H1 (cell line): Measurements from ENCODE around the gene ZXDC. TPM values are rescaled to one million over a fixed set of nuclear protein-coding genes. Genes with fewer than 3 reads are reported as not detected.

ENCODE experiments used
- CTCF ChIA-PET: fragments of 300-600 bp; sonication (Branson Sonifier 250); formaldehyde crosslinking; loops from one replicate; lab custom pipeline; 2021; ENCODE audit not compliant: partially characterized antibody; lab: Charles Lee
- POLR2A ChIA-PET: fragments of 300-600 bp; sonication (Branson Sonifier 250); formaldehyde crosslinking; loops from one replicate; lab custom pipeline; 2021; ENCODE audit warnings: inconsistent platforms; ENCODE audit not compliant: partially characterized antibody; lab: Charles Lee
- DNase-seq, 2 experiments: peaks; one replicate each; pipeline versions ENCODE4 v3.0.0 to v3.0.0-alpha.2; 2010 to 2022; ENCODE audit warnings: low spot score in 2 of 2, low read depth in 1 of 2, mixed read lengths in 1 of 2
- FAIRE-seq: peaks from 2 replicates; lab custom pipeline; 2011; peaks lifted over from hg19 to GRCh38; lab: Jason Lieb, UNC
- H2AFZ ChIP-seq: 2 replicates; pipeline ENCODE4 v1.8.1; 2012; ENCODE audit warnings: low read length, inconsistent platforms
- H2AK5ac ChIP-seq: 2 replicates; pipeline ENCODE4 v1.6.1; 2013; ENCODE audit warnings: low read depth, low read length
- H2BK120ac ChIP-seq: replicated peaks from 2 replicates; pipeline ENCODE3; 2013; ENCODE audit warnings: low read depth, low read length, inconsistent platforms
- H2BK12ac ChIP-seq: 2 replicates; pipeline ENCODE4 v1.6.1; 2013; ENCODE audit warnings: low read depth, low read length
- H2BK15ac ChIP-seq: 2 replicates; pipeline ENCODE4 v1.6.1; 2013; ENCODE audit warnings: low read length
- H2BK20ac ChIP-seq: 2 replicates; pipeline ENCODE4 v1.6.1; 2013; ENCODE audit warnings: low read length
- H2BK5ac ChIP-seq: 2 replicates; pipeline ENCODE4 v1.6.1; 2013; ENCODE audit warnings: low read depth, low read length
- H3K14ac ChIP-seq: 2 replicates; pipeline ENCODE4 v1.6.1; 2013; ENCODE audit warnings: inconsistent platforms; ENCODE audit not compliant: insufficient read length
- H3K18ac ChIP-seq: 2 replicates; pipeline ENCODE4 v1.6.1; 2013; ENCODE audit warnings: low read length; ENCODE audit errors: extremely low read depth
- H3K23ac ChIP-seq: 2 replicates; pipeline ENCODE4 v1.6.1; 2013; ENCODE audit warnings: inconsistent platforms; ENCODE audit not compliant: insufficient read length
- H3K23me2 ChIP-seq: 2 replicates; pipeline ENCODE4 v1.6.1; 2013; ENCODE audit warnings: low read depth, low read length
- H3K27ac ChIP-seq: 2 replicates; pipeline ENCODE4 v1.6.1; 2011; ENCODE audit warnings: low read depth, low read length, inconsistent platforms
- H3K27me3 ChIP-seq, 4 experiments: replicated peaks in 1 of 4; 1 replicate in 1 of 4; 2 replicates in 3 of 4; pipeline versions ENCODE4 v1.6.1 to v1.8.1; 2011 to 2013; ENCODE audit warnings: low read length in 3 of 4, mild to moderate bottlenecking in 3 of 4, inconsistent platforms in 2 of 4, mixed read lengths in 2 of 4, moderate library complexity in 1 of 4; ENCODE audit not compliant: control insufficient read depth in 3 of 4, insufficient read depth in 3 of 4; ENCODE audit errors: extremely low read depth in 1 of 4
- H3K36me3 ChIP-seq, 4 experiments: 2 replicates each; pipeline versions ENCODE4 v1.6.1 to v1.8.1; 2011 to 2013; ENCODE audit warnings: mild to moderate bottlenecking in 4 of 4, low read length in 3 of 4, moderate library complexity in 2 of 4, control low read depth in 1 of 4, inconsistent platforms in 1 of 4; ENCODE audit not compliant: insufficient read depth in 4 of 4, control insufficient read depth in 2 of 4
- H3K4ac ChIP-seq: replicated peaks from 2 replicates; pipeline ENCODE3; 2013; ENCODE audit warnings: low read length, low read depth, mixed read lengths, inconsistent platforms; ENCODE audit not compliant: insufficient read length
- H3K4me1 ChIP-seq, 4 experiments: replicated peaks in 1 of 4; 1 replicate in 1 of 4; 2 replicates in 3 of 4; pipeline versions ENCODE4 v1.6.1 to v1.8.1; 2011 to 2013; ENCODE audit warnings: low read length in 3 of 4, inconsistent platforms in 2 of 4, mixed read lengths in 1 of 4; ENCODE audit not compliant: insufficient read depth in 4 of 4, control insufficient read depth in 3 of 4
- H3K4me2 ChIP-seq, 2 experiments: 2 replicates each; pipeline versions ENCODE4 v1.6.1 to v1.8.1; 2011 to 2013; ENCODE audit warnings: low read depth in 2 of 2, low read length in 2 of 2, control low read depth in 1 of 2, inconsistent platforms in 1 of 2, mild to moderate bottlenecking in 1 of 2; ENCODE audit not compliant: insufficient read depth in 1 of 2
- H3K4me3 ChIP-seq, 4 experiments: fragments of 200-600, 300-600 bp in 1 of 4; sonication (generic), shearing (Covaris generic), sonication (Bioruptor Twin) in 1 of 4; 2 replicates each; pipeline versions ENCODE4 v1.5.1 to v1.8.1; 2011 to 2016; ENCODE audit warnings: low read length in 4 of 4, low read depth in 3 of 4, control low read depth in 2 of 4, inconsistent platforms in 2 of 4, mild to moderate bottlenecking in 2 of 4, mixed read lengths in 1 of 4, moderate library complexity in 1 of 4; ENCODE audit not compliant: insufficient read depth in 2 of 4; ENCODE audit errors: extremely low read depth in 1 of 4
- H3K56ac ChIP-seq: replicated peaks from 2 replicates; pipeline ENCODE3; 2013; ENCODE audit warnings: low read depth, mild to moderate bottlenecking, mixed read lengths, low read length, inconsistent platforms; ENCODE audit not compliant: insufficient read length
- H3K79me1 ChIP-seq: 2 replicates; pipeline ENCODE4 v1.6.1; 2013; ENCODE audit warnings: low read depth, low read length, control low read depth
- H3K79me2 ChIP-seq, 2 experiments: 2 replicates each; pipeline versions ENCODE4 v1.6.1 to v1.8.1; 2012 to 2013; ENCODE audit warnings: low read length in 2 of 2, mild to moderate bottlenecking in 2 of 2, inconsistent platforms in 1 of 2; ENCODE audit not compliant: insufficient read depth in 2 of 2, control insufficient read depth in 1 of 2
- H3K9ac ChIP-seq, 4 experiments: replicated peaks in 1 of 4; 1 replicate in 1 of 4; 2 replicates in 3 of 4; pipeline versions ENCODE4 v1.6.1 to v1.8.1; 2011 to 2013; ENCODE audit warnings: low read depth in 3 of 4, low read length in 3 of 4, control low read depth in 2 of 4, mild to moderate bottlenecking in 2 of 4, moderate library complexity in 2 of 4, inconsistent platforms in 1 of 4; ENCODE audit errors: extremely low read depth in 1 of 4
- H3K9me3 ChIP-seq, 2 experiments: 2 replicates each; pipeline versions ENCODE4 v1.6.1 to v1.8.1; 2012 to 2013; ENCODE audit warnings: mild to moderate bottlenecking in 2 of 2, moderate library complexity in 2 of 2, control low read depth in 1 of 2, inconsistent platforms in 1 of 2, low read depth in 1 of 2, low read length in 1 of 2, mixed read lengths in 1 of 2; ENCODE audit not compliant: insufficient read depth in 2 of 2
- H4K20me1 ChIP-seq, 2 experiments: replicated peaks in 1 of 2; 2 replicates each; pipeline versions ENCODE3 to v1.8.1; 2011 to 2013; ENCODE audit warnings: inconsistent platforms in 2 of 2, low read length in 2 of 2, mild to moderate bottlenecking in 1 of 2; ENCODE audit not compliant: insufficient read depth in 2 of 2, control insufficient read depth in 1 of 2
- H4K5ac ChIP-seq: 2 replicates; pipeline ENCODE4 v1.6.1; 2013; ENCODE audit warnings: low read length, low read depth, mixed read lengths, inconsistent platforms; ENCODE audit not compliant: insufficient read length
- H4K8ac ChIP-seq: 2 replicates; pipeline ENCODE4 v1.8.0; 2013; ENCODE audit warnings: mild to moderate bottlenecking, moderate library complexity, low read length, inconsistent platforms; ENCODE audit not compliant: insufficient read depth; ENCODE audit errors: extremely low read depth
- H4K91ac ChIP-seq: replicated peaks from 2 replicates; pipeline ENCODE3; 2013; ENCODE audit warnings: low read length, mixed read lengths, inconsistent platforms; ENCODE audit not compliant: insufficient read length
- GABPA ChIP-seq: IDR thresholded peaks from 2 replicates; pipeline ENCODE4 v1.6.1; 2011; ENCODE audit warnings: mild to moderate bottlenecking, low read length, moderate library complexity, borderline replicate concordance; ENCODE audit not compliant: insufficient read depth
- POLR2AphosphoS5 ChIP-seq: IDR thresholded peaks from 2 replicates; pipeline ENCODE4 v1.6.1; 2011; ENCODE audit warnings: low read depth, low read length
- RFX5 ChIP-seq: IDR thresholded peaks from 2 replicates; pipeline ENCODE4 v1.6.1; 2011; ENCODE audit warnings: low read depth, low read length, improper control_type of control experiment, borderline replicate concordance
- SIN3A ChIP-seq, 2 experiments: IDR thresholded peaks in 1 of 2; conservative IDR thresholded peaks in 1 of 2; 2 replicates each; pipeline ENCODE4 v1.6.1; 2011 to 2012; ENCODE audit warnings: low read length in 2 of 2, improper control_type of control experiment in 1 of 2, low read depth in 1 of 2, mild to moderate bottlenecking in 1 of 2
- WGBS, 2 experiments: shearing (Covaris generic) in 1 of 2; methylation state at CpG; one replicate each; pipeline versions ENCODE4 v1.1.6 to v1.1.7; 2013 to 2015; ENCODE audit warnings: low lambda C conversion rate in 2 of 2, mixed read lengths in 2 of 2, inconsistent platforms in 1 of 2, low coverage in 1 of 2, missing lambda C conversion rate in 1 of 2; ENCODE audit not compliant: insufficient replicate concordance in 2 of 2, insufficient coverage in 1 of 2, insufficient read length in 1 of 2; ENCODE audit errors: extremely low coverage in 1 of 2, missing lambda C conversion rate in 1 of 2; 5-methylcytosine and 5-hydroxymethylcytosine counted together
- polyA plus RNA-seq, 7 experiments: library from polyadenylated mRNA; depleted of rRNA in 3 of 7; stranded (reverse) in 5 of 7; unstranded in 2 of 7; fragments of >200 nt in 5 of 7; fragments of 200-250 nt in 2 of 7; gene quantifications; 1 replicate in 5 of 7; 2 replicates in 1 of 7; 4 replicates in 1 of 7; pipeline versions ENCODE4 v1.2.1 to v1.2.3, GENCODE V29; 2011 to 2013; ENCODE audit warnings: missing spikeins in 2 of 7, mixed read lengths in 2 of 7
- total RNA-seq: library from RNA; stranded (reverse); fragmentation: NEBNext Ultra II Directional; extraction: Animal tissue kit (Norgen Biotek cat#: 25700); gene quantifications from 2 replicates; pipeline ENCODE4 v1.2.1, GENCODE V29; 2021
- TF ChIP-seq, protein P1 (sequence below): IDR thresholded peaks from 2 replicates; pipeline ENCODE4 v1.6.1; 2012; ENCODE audit warnings: inconsistent platforms

The ZXDC gene
- total and polyA plus RNA-seq, 2 of the 8 experiments (the other 6 are each of a cell fraction or from before 2014, with no cell fraction given): 12.7 to 24.3 TPM

- no peak overlapping the region for H3K23ac ChIP-seq
- no peak overlapping the region for H3K18ac ChIP-seq
- peaks cover 0 to 43% of the 10 kb centered on the region in 2 experiments; a peak in 2 of 4 replicates for H3K79me2 ChIP-seq
- no peak overlapping the region for H2BK15ac ChIP-seq
- H3K79me1 ChIP-seq: peaks cover 8% of the 10 kb centered on the region
- FAIRE-seq (no peak), DNase-seq (peak in 1 of 2 experiments; percentile 59)
- peaks cover 14 to 17% of the 10 kb centered on the region in 2 experiments for H4K20me1 ChIP-seq
- no peak overlapping the region for H4K5ac ChIP-seq
- no peak overlapping the region for H2BK120ac ChIP-seq
- no peak overlapping the region for H3K14ac ChIP-seq
- H4K8ac ChIP-seq: peak overlapping the region; percentile 43; the same call in 1 of the 2 replicates
- peaks cover 9 to 22% (median 14%) of the 10 kb centered on the region in 4 experiments; a peak in 6 of 7 replicates for H3K4me1 ChIP-seq
- TF ChIP-seq, protein P1, sequence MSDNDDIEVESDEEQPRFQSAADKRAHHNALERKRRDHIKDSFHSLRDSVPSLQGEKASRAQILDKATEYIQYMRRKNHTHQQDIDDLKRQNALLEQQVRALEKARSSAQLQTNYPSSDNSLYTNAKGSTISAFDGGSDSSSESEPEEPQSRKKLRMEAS: peak; percentile 8; the same call in 1 of the 2 replicates
- 0 out of 2 replicates have a peak, but pooled peaks have one; percentile 21 for TF ChIP-seq GABPA
- no peak for TF ChIP-seq RFX5
- peak in 1 of 2 experiments; percentile 19; a peak in 1 of 4 replicates for TF ChIP-seq SIN3A (conservative IDR thresholded peaks at IDR 0.05 in 1 of 2, IDR thresholded peaks at IDR 0.05 in 1 of 2; ENCODE audit: low read depth in 1 of 2, low read length in 2 of 2)
- 0 out of 2 replicates have a peak, but pooled peaks have one; percentile 21 for TF ChIP-seq POLR2AphosphoS5
- peaks cover 9 to 23% (median 14%) of the 10 kb centered on the region in 4 experiments; a peak in 7 of 8 replicates for H3K36me3 ChIP-seq
- H3K56ac ChIP-seq: peak overlapping the region; percentile 67
- peak overlapping the region; percentile 91 to 92 for H3K4me2 ChIP-seq
- WGBS, 2 experiments: 8% methylated on average over 58 of the region's 72 CpGs; no CpG with 5 or more reads in 1 of the 2 experiments
- H3K23me2 ChIP-seq: peaks cover 15% of the 10 kb centered on the region
- no peaks in the 10 kb centered on the region for H3K27me3 ChIP-seq
- H2BK12ac ChIP-seq: no peak overlapping the region
- H3K9ac ChIP-seq: peak overlapping the region; percentile 68 to 98 (median 84)
- no peak overlapping the region for H2AK5ac ChIP-seq
- POLR2A ChIA-PET: interaction anchor here (0.6 to 4.2 kb wide), 12 partner anchors 9 to 478 kb away, joined by 3 to 23 read pairs (median 3); partner anchors contain the start of gene KLF15
- H3K27ac ChIP-seq: peak overlapping the region; percentile 2; the same call in 1 of the 2 replicates
- peak overlapping the region; percentile 51 to 73 (median 68) for H3K4me3 ChIP-seq
- peak overlapping the region; percentile 37; the same call in 1 of the 2 replicates for H2BK5ac ChIP-seq
- H4K91ac ChIP-seq: no peak overlapping the region
- H3K9me3 ChIP-seq: no peaks in the 10 kb centered on the region
- H3K4ac ChIP-seq: no peak overlapping the region
- H2AFZ ChIP-seq: no peak overlapping the region
- CTCF ChIA-PET: interaction anchor here (0.6 to 3.1 kb wide), 12 partner anchors 10 to 1061 kb away, joined by 3 to 15 read pairs (median 4); no protein-coding TSS in a partner anchor
- no peak overlapping the region for H2BK20ac ChIP-seq
These were observed 936 bp downstream of the ZXDC start for GRCh38 chr3:126474498-126475412.
